GM19043 (cell line): ENCODE measurements around the gene DIRAS3.
"Not testable (repeated sequence)": the region's sequence is repeated elsewhere in the genome, so short reads cannot be mapped to it uniquely, and the experiment has no call there.

Source experiments
- ATAC-seq: cut with Tn5 transposase; IDR thresholded peaks from one replicate; pipeline ENCODE4 v1.9.1; 2021; ENCODE audit warnings: low read depth; ENCODE audit not compliant: unreplicated experiment

Gene DIRAS3, protein sequence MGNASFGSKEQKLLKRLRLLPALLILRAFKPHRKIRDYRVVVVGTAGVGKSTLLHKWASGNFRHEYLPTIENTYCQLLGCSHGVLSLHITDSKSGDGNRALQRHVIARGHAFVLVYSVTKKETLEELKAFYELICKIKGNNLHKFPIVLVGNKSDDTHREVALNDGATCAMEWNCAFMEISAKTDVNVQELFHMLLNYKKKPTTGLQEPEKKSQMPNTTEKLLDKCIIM

DNA sequence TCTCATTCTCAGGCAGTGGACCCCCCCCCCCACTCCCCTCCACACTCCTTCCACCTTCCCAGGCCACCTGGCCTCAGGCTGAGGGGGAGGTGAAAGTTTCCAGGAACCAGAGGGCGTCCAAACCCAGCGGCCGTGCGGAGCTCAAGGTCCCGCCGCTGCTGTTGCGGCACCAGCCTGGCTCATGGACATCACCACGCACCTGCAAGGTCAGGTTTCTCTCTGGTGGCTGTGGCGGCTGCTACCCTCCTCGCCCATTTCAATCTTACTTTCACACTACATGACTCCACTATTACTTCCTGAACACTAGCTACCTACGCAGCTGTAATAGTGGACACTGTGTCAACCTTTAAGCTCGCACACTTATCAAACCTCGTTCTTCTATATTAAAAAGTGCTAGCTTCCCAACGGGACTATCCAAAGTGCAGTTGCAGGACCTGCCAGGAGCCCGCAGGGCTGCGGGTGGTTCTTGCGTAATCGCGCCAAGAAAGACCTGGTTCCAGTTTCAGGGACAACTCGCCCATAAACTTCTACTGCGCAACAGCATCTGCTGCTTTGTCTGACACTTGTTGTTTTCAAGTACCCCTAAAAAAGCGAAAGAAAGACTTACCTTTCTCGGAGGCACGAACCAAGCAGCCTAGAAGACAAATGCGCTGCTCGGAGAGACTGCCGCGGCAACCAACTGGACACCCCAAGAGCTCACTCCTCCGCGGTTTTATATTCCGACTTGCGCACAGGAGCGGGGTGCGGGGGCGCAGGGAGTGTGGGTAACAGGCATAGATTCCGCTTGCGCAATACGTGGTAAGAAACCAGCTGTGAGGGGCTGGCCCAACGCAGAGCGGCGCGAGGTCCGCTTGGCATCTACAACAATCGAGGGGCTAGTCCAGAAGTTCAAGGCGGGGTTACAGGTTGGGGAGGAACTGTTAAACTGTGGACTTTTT lies at the start of gene DIRAS3:
Gene DIRAS3 (minus strand): TSS at position 687 of the 938 bp plus-strand sequence. CDS start 3,330 bp downstream, outside the sequence.
- ATAC-seq: no peak

DNA sequence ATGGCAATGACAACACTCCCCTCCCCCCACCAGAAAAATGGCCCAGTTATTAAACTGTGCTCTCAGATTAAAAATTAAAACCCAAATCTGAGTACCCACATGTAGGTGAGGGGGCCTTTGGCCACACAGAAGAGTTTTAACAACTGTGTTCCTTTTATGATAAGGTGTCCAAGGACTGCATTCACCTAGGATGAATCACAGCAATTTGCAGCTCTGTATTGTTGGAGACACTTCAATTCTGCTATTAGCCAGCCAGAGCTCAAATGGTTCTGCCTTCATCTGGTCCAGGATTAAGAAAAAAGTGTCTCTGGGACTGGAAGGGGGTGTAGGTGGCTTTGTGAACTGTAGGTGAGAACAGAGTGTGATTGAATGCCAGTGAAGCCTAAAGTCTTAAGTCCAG lies 43.3 kb upstream of the DIRAS3 start:
- ATAC-seq: no peak

DNA sequence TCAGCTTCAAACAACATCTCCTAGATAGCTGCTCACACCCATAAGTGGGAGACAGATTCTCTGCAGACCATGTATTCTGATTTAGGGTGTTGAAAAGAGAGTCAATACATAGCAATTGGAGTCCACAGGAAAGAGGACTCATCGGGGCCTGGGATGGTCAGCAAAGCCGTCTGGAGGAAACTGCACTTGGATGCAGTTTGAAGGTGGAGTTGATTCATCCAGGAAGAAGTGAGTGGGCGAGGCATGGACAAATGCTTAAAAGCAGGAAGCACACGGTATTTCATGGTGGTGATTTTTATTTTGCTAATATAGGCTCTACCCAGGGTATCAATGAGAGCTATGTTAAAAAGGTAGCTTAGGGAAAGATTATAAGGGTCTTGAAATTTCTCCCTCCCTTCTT lies 36.8 kb upstream of the DIRAS3 start:
- ATAC-seq: no peak

DNA sequence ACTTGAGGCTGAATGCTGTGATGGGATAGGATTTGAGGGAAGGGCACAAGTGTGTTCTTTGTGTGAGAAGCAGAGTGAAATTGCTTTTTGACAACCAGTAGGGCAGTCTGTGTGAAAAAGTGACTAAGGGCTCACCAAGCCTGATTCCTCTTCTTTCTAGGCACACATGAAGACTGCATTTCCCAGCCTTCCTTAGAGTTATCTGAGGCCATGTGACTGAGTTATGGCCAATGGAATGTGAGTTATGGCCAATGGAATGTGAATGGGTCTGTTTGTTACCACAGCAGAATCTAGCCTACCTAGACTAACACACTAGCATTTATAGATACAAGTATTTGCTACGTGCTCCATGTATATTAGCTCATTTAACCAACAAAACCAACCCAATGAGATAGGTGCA lies 35.3 kb upstream of the DIRAS3 start:
- no peak for ATAC-seq

DNA sequence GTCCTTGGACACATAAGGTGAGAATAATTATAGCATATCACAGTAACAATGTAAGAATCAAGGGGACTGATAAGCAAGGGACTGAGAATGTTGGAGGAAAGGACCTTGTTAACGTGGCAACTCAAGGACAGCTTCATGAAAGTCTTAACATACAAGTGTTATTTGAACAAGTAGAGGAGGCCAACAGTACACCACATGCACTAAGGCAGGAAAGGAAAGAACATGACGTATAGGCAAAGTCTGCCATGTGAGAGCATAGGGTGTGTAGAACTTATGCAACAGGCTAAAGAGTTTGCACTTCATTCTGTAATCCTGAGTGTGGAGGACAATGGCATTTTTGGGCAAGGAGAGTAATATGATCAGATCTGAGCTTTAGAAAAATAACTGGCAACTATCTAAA lies 33.3 kb upstream of the DIRAS3 start:
- ATAC-seq: no peak

DNA sequence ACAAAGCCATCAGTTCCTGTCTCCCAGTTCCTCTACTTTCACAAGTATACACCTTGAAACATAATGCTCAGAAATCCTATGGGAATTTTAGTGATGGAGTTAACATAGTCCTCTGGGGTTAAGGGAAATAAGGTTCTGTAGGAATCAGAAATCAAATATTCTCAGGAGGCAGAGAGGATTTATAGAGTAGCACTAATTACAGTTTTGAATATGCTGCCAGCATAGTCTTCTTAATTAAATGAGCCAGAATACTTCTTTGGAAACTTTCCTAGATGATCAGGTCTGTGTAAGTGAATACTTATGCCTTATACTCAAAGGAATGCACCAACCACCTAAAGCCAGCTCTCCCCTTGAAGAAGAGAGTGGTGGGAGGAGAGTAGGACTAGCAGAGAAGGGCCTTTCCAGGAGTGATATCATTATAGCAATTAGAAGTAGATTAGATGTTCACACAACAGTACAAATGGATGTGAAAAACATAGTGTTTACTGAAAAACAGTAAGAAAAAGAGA lies 31.4 kb upstream of the DIRAS3 start:
- no peak for ATAC-seq

DNA sequence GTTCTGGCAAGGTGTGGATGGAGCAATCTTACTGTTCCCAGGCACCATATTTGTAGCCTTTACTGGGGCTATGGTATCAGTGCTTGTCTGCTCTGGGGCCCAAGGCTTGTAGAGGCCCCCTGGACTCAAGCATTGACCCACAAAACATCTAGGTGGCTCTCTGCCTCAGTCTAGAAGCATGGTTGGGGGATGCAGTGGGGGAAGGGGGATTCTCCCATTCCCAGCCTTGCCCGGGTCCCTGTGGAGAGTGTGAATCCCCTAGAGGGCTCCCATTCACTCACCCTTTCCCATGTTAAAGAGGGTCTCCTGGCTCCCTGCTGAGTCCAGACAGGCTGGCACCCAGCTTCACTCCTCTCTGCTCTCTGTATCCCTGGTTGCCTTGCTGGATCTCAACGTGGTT lies 28.2 kb upstream of the DIRAS3 start:
- no peak for ATAC-seq

DNA sequence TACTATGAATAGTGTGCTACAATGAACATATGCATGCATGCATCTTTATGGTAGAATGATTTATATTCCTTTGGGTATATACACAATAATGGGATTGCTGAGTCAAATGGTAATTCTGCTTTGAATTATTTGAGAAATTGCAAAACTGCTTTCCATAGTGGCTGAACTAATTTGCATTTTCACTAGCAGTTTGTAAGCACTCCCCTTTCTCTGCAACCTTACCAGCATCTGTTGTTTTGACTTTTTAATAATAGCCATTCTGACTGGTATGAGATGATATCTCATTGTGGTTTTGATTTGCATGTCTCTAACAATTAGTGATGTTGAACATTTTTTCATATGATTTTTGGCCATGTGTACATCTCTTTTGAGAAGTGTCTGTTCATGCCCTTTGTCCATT lies 24.0 kb upstream of the DIRAS3 start:
- no peak for ATAC-seq

DNA sequence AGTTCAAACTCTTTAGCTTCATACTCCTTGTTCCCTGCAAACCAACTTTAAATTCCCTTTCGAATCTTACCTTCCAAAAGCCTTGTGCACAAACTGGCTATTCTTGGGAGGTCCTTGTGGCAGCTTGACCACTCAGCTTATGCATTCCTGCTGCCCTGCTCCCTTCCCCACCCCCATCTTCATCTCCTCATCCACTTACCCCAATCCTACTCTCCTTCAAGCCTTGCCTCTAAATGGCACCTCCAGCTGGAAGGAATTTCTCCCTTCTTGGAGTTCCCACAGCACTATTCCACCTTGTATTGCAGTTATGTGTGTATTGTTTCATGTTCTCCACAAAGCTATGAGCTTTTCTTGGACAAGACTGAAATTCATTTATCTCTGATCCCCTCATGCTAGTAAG lies 15.3 kb upstream of the DIRAS3 start:
- no peak for ATAC-seq

DNA sequence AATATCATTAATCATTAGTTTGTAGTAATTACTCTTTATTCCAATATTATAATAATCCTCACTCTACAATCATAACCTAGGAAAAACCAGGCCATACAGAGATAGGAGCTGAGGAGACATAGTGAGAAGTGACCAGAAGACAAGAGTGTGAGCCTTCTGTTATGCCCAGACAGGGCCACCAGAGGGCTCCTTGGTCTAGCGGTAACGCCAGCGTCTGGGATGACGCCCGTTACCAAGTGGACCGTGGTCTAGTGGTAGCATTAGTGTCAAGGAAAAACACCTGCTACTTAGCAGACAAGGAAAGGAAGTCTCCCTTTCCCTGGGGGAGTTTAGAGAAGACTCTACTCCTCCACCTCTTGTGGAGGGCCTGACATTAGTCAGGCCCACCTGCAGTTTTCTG lies 7.6 kb upstream of the DIRAS3 start:
- ATAC-seq: not testable (repeated sequence)

DNA sequence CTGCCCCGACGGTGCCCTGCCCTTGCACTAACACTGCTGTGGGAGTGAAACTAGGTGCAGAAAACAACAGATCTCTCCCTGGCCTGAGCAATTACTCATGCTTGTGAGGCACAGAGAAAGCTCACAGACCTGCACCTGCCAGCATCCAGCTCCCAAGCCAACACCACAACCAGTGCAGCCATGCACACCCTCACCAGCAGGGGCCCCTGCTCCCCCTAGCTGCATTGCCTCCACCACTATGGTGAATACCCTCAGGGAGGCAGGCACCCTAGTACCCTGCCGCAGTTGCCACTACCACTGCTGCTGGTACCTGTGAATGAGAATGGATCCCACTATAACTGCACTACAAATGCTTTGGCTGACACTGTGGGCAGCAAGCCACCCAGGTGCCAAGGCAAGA lies 7.1 kb upstream of the DIRAS3 start:
- no peak for ATAC-seq

DNA sequence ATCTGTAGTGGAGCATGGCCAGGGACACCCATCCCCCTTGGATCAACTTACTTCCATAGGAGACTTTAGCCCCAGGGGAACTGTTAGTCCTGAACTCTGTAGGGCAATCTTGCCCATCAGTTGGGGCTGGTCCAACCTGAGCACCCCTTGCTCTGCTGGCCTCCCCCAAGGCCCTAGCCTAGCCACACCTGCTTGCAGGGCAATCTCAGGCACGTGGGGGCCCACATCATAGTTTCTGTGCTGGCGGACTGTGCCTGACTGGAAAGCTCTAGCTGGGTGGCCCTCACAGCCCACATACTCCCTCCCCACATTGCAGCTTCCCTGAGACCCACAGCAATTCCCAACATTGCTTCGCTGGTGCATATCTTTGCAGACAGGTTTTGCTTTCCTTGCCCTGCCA lies 6.6 kb upstream of the DIRAS3 start:
- ATAC-seq: no peak

DNA sequence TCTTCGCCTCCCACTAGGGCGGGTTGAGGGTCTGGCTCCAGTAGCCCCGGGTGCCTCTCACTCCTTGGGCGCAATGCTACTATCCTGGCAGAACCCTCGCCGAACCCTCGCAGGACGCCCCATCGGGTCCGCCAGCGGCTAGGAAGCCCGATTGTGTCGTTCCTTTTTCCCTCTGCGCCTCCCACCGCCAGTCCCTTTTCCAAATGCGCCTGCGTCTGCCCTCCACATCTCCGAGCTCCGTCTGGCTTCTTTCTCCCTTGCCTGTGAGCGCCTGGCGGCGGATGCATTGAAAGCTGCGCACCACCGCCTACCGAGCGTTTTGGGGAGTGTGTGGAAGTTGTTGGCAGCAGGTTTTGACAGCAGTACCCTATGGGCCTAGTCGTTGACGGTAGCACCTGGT lies 1.0 kb upstream of the DIRAS3 start:
- no peak for ATAC-seq

DNA sequence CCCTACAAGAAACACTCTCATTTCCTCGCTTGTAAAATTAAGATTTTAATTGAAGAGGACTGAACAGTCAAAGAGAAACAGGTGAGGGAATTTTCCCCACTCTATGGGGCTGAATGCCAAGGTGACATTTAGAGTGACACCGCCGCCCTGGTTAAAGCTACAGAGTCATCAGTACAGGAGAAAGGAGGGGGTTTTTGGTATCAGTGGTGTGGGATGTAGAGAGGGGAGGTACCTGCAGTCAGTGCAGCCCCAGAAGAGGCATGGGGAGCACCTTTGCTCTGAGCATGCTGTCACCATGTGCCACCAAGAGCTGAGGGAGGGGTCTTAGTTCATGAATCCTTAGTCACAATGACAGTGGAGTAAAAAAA lies 2.8 kb downstream of the DIRAS3 start:
- no peak for ATAC-seq

DNA sequence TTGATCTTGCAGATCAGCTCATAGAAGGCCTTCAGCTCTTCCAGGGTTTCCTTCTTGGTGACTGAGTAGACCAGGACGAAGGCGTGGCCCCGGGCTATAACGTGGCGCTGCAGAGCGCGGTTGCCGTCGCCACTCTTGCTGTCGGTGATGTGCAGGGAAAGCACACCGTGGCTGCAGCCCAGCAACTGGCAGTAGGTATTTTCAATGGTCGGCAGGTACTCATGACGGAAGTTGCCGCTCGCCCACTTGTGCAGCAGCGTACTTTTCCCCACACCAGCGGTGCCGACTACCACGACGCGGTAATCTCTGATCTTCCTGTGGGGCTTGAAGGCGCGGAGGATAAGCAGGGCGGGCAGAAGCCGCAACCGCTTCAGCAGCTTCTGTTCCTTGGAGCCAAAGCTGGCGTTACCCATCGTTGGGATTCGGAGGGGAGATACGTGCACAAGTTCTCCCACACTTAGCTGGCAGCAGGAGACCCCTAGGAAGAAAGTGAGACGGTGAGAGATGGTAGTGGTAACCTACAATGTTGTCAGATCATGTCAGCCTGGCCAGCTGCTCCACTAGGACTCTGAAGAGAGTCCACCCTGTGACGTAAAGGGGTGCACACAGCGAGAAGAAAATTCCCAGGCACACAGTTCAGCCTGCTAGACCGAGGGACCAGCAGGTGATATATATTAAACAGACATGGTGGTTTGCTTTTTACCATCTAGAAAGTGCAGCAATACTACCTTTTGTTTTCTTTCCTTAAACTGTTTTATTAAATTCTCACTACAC lies 3.4 kb downstream of the DIRAS3 start:
- no peak for ATAC-seq

DNA sequence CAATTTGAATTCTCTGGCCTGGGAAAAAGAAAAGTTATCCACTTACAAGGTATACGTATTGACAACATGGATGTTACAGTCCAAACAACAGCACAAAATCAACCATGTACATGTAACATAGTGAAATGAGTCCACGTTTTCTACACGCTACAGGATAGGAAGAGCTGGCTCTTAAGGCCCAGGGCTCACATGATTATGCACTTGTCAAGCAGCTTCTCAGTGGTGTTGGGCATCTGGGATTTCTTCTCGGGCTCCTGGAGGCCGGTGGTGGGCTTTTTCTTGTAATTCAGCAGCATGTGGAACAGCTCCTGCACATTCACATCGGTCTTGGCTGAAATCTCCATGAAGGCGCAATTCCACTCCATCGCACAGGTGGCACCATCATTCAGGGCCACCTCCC lies 4.0 kb downstream of the DIRAS3 start:
- no peak for ATAC-seq

DNA sequence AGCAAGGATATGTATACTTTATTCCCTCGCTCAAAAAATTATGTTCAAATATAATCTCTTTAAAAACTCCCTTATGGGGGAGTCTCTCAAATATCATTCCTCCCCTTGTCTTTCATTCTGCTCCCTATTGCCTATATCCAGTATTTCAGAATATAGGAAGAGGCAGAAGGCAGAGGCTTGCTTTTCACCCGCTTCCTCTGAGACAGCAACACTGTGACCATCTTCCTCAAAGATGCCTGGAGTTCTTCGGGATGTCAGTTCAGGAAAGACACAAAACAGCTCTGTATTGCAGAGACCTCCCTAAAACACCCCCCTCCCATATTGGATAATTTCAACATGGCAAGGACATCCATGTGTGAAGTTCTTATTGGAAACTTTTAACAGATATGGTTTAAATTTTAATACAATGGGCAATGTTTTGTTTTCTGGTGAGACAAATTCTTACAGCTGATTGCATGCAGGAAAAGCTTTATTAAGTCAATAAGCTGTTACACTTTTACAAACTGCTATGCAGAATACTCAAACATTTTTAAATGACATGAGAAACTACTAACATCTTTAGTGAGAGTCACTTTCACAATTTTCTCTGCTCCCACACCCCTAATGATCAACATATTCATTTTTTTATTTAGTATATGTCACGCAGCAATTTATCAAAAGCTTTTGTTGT lies 4.8 kb downstream of the DIRAS3 start:
- no peak for ATAC-seq

DNA sequence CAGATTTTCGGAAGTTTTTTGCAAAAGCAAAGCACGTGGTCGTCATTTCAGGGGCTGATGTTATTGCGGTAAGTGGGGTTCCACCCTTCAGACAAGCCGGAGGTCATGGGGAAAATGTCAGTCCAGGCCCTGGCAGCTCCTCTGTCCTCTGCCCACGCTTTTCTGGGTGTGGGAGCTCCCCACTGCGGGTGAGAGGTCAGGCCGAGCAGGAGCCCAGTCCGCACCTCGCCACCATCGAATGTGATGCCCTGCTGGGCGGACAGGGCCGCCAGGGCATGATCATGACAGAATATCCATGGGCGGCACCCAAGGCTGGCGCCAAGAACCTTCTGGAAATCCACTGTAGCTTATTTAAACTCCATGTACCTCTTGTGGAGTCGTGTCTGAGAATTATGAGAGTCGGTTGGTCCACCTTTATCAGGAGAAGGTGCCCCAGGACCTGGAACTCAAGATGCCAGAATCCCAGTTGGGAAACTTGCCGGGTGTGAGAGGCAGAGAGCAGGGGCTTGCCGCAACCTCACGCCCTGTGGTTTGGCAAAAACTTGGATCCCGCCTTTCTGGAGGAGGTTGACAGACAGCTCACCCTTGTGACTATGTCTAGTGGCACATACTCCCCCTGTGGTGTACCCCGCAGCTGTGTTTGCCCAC lies 6.9 kb downstream of the DIRAS3 start:
- no peak for ATAC-seq

DNA sequence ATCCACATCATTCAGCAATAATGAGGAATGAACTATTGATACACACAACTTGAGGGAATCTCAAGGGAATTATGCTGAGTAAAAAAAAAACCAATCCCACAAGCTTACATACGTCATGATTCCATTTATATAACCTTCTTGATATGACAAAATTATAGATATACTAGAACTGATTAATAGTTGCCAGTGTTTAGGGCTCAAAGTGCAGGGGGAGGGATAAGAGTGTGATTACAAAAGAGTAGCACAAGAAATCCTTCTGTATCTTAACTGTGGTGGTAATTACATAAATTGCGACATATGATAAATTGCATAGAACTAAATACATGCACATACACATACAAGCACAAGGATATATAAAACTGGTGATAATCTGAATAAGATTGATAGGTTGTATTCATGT lies 13.5 kb downstream of the DIRAS3 start:
- ATAC-seq: no peak

DNA sequence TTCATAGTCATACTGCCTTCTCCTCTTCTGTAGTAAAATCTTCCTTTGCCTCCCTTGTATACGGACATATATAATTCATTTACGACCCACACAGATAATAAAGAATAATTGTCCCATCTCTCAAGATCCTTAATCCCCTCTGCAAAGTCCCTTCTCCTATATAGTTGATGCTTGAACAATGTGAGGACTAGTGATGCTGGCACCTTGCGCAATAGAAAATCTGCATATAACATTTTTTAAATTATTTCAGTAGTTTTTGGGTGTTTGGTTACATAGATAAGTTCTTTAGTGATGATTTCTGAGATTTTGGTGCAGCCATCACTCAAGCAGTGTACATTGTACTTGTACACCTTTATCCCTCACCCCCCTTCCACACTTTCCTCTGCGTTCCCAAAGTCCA lies 21.0 kb downstream of the DIRAS3 start:
- no peak for ATAC-seq
